A673 (cell line): ENCODE data around the gene HMG20B. TPM values are rescaled to one million over a fixed set of nuclear protein-coding genes. Genes with fewer than 3 reads are reported as not detected.
A peak's percentile ranks its signal among the peaks of the same experiment; 100 is the strongest.

Experiments
- BruUV-seq: library from RNA; stranded (reverse); fragments of 400-500 nt; replicated peaks from 2 replicates; lab custom pipeline; 2021; lab: Mats Ljungman, UMichigan
- CTCF ChIA-PET: fragments of 300-600 bp; sonication (Branson Sonifier 250); formaldehyde crosslinking; loops from one replicate; lab custom pipeline; 2022; ENCODE audit warnings: antibody characterized with exemption; lab: Charles Lee
- POLR2A ChIA-PET: fragments of 300-600 bp; sonication (Branson Sonifier 250); formaldehyde crosslinking; loops from one replicate; lab custom pipeline; 2022; ENCODE audit warnings: antibody characterized with exemption; ENCODE audit not compliant: low non-redundant PET; lab: Charles Lee
- DNase-seq: peaks from one replicate; pipeline ENCODE4 v3.0.0-alpha.2; 2015; ENCODE audit warnings: low spot score
- H3K27ac ChIP-seq: fragments of 200-600 bp; sonication (generic); 2 replicates; pipeline ENCODE4 v1.5.1; 2016; ENCODE audit warnings: mixed run types, low read depth, mild to moderate bottlenecking, mixed read lengths, antibody characterized with exemption, low read length; ENCODE audit not compliant: poor library complexity, severe bottlenecking
- H3K27me3 ChIP-seq: fragments of 200-600 bp; sonication (generic); replicated peaks from 2 replicates; pipeline ENCODE4 v1.6.1; 2017; ENCODE audit warnings: mixed run types, low read depth, mild to moderate bottlenecking, mixed read lengths, antibody characterized with exemption, low read length; ENCODE audit not compliant: insufficient read depth, poor library complexity
- H3K36me3 ChIP-seq: fragments of 200-600 bp; sonication (generic); 2 replicates; pipeline ENCODE4 v1.6.1; 2016; ENCODE audit warnings: mixed run types, mild to moderate bottlenecking, mixed read lengths, antibody characterized with exemption, low read length; ENCODE audit not compliant: insufficient read depth, poor library complexity, severe bottlenecking
- H3K4me1 ChIP-seq: fragments of 200-600 bp; sonication (generic); 2 replicates; pipeline ENCODE4 v1.6.1; 2017; ENCODE audit warnings: mixed run types, mild to moderate bottlenecking, mixed read lengths, antibody characterized with exemption, low read length; ENCODE audit not compliant: insufficient read depth, poor library complexity, severe bottlenecking
- H3K4me3 ChIP-seq: fragments of 200-600 bp; sonication (generic); 2 replicates; pipeline ENCODE4 v1.5.1; 2016; ENCODE audit warnings: low read depth, mixed run types, mild to moderate bottlenecking, mixed read lengths, low read length; ENCODE audit not compliant: poor library complexity, severe bottlenecking
- H3K9me3 ChIP-seq: fragments of 200-600 bp; sonication (generic); 2 replicates; pipeline ENCODE4 v1.6.1; 2016; ENCODE audit warnings: mixed run types, low read depth, mild to moderate bottlenecking, mixed read lengths, antibody characterized with exemption, low read length; ENCODE audit not compliant: poor library complexity, severe bottlenecking
- EZH2 ChIP-seq: fragments of 200-600 bp; sonication (generic); IDR thresholded peaks from 2 replicates; pipeline ENCODE4 v1.6.1; 2017; ENCODE audit warnings: borderline replicate concordance, low read depth, mild to moderate bottlenecking, mixed read lengths, antibody characterized with exemption, low read length; ENCODE audit not compliant: poor library complexity, severe bottlenecking
- intact Hi-C: fragments of 100-400 bp; cut with micrococcal nuclease; formaldehyde crosslinking; loops from one replicate; pipeline ENCODE4 v1.10.0; 2022; ENCODE audit not compliant: unreplicated experiment
- total RNA-seq: library from RNA; stranded (reverse); gene quantifications from 2 replicates; pipeline ENCODE4 v1.2.3, GENCODE V29; 2021
- TF ChIP-seq, protein P1 (sequence below): fragments of 300-800, 200-600 bp; sonication (generic); conservative IDR thresholded peaks from 2 replicates; pipeline ENCODE4 v1.5.1; 2017; ENCODE audit warnings: low read depth, mild to moderate bottlenecking, antibody characterized with exemption, low read length, moderate library complexity, mixed read lengths

Gene HMG20B
- total RNA-seq, 1 experiment from 2014 or later: 53.9 TPM

DNA sequence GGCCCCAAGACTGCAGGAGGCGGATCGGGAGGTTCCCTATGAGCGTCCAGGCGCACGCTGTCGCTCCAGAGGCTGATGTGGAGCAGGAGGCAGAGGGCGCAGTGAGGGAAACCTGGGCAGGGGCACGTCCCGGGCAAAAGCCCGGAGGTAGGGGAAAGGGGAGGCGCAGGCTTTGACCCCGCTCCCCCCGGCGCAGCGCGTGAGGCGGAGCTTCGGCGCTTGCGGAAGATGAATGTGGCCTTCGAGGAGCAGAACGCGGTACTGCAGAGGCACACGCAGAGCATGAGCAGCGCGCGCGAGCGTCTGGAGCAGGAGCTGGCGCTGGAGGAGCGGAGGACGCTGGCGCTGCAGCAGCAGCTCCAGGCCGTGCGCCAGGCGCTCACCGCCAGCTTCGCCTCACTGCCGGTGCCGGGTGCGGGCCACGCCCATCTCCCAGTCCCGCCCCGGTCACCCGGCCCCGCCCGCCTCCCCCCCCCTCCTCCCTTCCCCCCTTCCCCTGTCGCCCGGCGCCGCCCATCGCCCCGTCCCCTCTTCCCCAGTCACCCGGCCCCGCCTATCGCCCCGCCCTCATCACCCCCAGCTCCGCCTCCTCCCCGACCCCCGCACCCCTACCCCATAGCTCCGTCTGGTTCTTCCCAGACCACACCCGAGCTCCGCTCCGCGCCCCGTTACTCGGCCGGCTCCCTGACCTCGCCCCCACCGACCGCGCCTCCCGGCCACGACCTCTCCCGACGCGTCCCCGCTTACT is 4.1 kb downstream of the HMG20B start:
- Histone ChIP-seq H3K9me3 (no peaks in the 10 kb centered on the region), H3K4me3 (peak overlapping the region; percentile 23), H3K27me3 (no peaks in the 10 kb centered on the region), H3K27ac (peak overlapping the region; percentile 54), H3K4me1 (peaks cover 16% of the 10 kb centered on the region), H3K36me3 (peaks cover 15% of the 10 kb centered on the region)
- no peak for TF ChIP-seq EZH2
- TF ChIP-seq, protein P1, sequence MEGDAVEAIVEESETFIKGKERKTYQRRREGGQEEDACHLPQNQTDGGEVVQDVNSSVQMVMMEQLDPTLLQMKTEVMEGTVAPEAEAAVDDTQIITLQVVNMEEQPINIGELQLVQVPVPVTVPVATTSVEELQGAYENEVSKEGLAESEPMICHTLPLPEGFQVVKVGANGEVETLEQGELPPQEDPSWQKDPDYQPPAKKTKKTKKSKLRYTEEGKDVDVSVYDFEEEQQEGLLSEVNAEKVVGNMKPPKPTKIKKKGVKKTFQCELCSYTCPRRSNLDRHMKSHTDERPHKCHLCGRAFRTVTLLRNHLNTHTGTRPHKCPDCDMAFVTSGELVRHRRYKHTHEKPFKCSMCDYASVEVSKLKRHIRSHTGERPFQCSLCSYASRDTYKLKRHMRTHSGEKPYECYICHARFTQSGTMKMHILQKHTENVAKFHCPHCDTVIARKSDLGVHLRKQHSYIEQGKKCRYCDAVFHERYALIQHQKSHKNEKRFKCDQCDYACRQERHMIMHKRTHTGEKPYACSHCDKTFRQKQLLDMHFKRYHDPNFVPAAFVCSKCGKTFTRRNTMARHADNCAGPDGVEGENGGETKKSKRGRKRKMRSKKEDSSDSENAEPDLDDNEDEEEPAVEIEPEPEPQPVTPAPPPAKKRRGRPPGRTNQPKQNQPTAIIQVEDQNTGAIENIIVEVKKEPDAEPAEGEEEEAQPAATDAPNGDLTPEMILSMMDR: no peak
- DNase-seq: peak; percentile 87
- BruUV-seq: no TSS peak
- ChIA-PET CTCF (no interaction called here), POLR2A (interaction anchor here (0.5 to 0.6 kb wide), 2 partner anchors 23 to 708 kb away, joined by 4 to 10 read pairs; no protein-coding TSS in a partner anchor)
- intact Hi-C loops: no loop called here

DNA sequence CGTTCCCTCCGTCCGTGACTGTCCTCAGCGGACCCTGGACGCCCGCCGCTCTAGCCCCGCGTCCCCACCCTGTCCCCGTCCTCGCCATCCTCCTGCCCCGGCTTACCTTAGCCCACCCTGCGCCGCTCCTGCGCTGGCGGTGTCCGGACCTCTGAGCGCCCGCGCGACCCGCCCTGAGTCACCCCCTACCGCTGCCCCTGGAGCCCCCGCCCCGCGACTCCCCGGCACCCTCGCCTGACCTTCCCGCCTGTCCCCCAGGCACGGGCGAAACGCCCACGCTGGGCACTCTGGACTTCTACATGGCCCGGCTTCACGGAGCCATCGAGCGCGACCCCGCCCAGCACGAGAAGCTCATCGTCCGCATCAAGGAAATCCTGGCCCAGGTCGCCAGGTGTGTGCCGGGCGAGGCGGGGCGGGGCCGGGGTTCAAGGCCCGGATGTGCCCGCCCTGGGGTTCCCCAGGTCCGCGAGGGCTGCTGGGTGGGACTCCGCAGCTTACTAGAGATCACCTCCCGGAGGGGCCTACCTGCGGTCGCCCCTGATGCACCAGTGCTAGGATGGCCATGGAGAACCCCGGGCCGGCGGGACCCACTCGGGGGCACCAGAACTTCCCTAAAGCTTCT is 5.1 kb downstream of the HMG20B start:
- no peak for DNase-seq
- CTCF ChIA-PET: no interaction called here
- Histone ChIP-seq H3K4me1 (peaks cover 16% of the 10 kb centered on the region), H3K36me3 (peaks cover 15% of the 10 kb centered on the region), H3K27ac (no peak overlapping the region), H3K9me3 (no peaks in the 10 kb centered on the region), H3K27me3 (no peaks in the 10 kb centered on the region), H3K4me3 (no peak overlapping the region)
- POLR2A ChIA-PET: no interaction called here
- intact Hi-C loops: no loop called here
- BruUV-seq: no TSS peak
- TF ChIP-seq, protein P1: no peak
- TF ChIP-seq EZH2: no peak

DNA sequence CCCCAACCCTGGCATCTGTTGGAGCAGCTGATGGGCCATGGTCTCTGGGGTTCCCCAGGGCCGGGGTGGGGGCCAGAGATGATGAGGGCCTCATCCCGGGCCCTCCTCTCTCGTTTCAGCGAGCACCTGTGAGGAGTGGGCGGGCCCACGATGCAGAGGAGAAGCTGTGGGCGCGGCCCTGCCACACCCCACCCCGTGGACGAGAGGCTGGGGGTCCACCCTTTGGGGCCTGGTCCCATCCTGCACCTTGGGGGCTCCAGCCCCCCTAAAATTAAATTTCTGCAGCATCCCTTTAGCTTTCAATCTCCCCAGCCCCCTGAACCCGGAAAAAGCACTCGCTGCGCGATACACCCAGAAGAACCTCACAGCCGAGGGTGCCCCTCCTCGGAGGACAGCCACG is 5.6 kb downstream of the HMG20B start:
- DNase-seq: no peak
- Histone ChIP-seq H3K9me3 (no peaks in the 10 kb centered on the region), H3K27ac (no peak overlapping the region), H3K27me3 (no peaks in the 10 kb centered on the region), H3K4me3 (no peak overlapping the region), H3K36me3 (peaks cover 15% of the 10 kb centered on the region), H3K4me1 (peaks cover 16% of the 10 kb centered on the region)
- CTCF ChIA-PET: interaction anchor here (0.6 kb wide), 1 partner anchor 154 kb away, joined by 3 read pairs; no protein-coding TSS in a partner anchor
- TF ChIP-seq EZH2: no peak
- TF ChIP-seq, protein P1: no peak
- TSS peak; percentile 54 for BruUV-seq
- POLR2A ChIA-PET: no interaction called here
- intact Hi-C loops: no loop called here
